NK-92 treated with Interleukin-12 subunit alpha and Interleukin-12 subunit beta, amount 100 ng/mL, for 24 hours (cell line): Measurements from ENCODE around the gene MRPS7.
A peak's percentile ranks its signal among the peaks of the same experiment; 100 is the strongest.
"Not testable (repeated sequence)": the region's sequence is repeated elsewhere in the genome, so short reads cannot be mapped to it uniquely, and the experiment has no call there.

Source experiments
- DNase-seq: peaks from one replicate; lab custom pipeline; 2025; lab: John Stamatoyannopoulos, UW

MRPS7 gene

GRCh38 chr17:75271955-75272847 is 10.5 kb downstream of the MRPS7 start:
- no peak for DNase-seq

GRCh38 chr17:75272848-75273184 is 11.1 kb downstream of the MRPS7 start:
- DNase-seq = no peak

- no peak for DNase-seq
Observed at GRCh38 chr17:75273977-75274708, 12.5 kb downstream of the MRPS7 start.

- DNase-seq = no peak
Observed at GRCh38 chr17:75277664-75278071, 16.0 kb downstream of the MRPS7 start.

GRCh38 chr17:75280189-75280588 is 18.5 kb downstream of the MRPS7 start:
- DNase-seq = not testable (repeated sequence)

GRCh38 chr17:75285123-75285522 is 23.4 kb downstream of the MRPS7 start:
- no peak for DNase-seq

GRCh38 chr17:75287221-75287620 is 25.5 kb downstream of the MRPS7 start:
- DNase-seq = no peak

- DNase-seq = no peak
Observed at GRCh38 chr17:75288359-75288758, 26.7 kb downstream of the MRPS7 start.

- peak; percentile 57 for DNase-seq
Observed at GRCh38 chr17:75288770-75289114, 27.1 kb downstream of the MRPS7 start.

- peak; percentile 98 for DNase-seq
Observed at GRCh38 chr17:75289115-75289831, 27.6 kb downstream of the MRPS7 start, which contains the start of gene SLC25A19. TSS of gene SLC25A19 (minus strand) at chr17:75289433. CDS start at chr17:75286764, 2,669 bp downstream.

- DNase-seq = peak; percentile 55
Observed at GRCh38 chr17:75289832-75290337, 28.2 kb downstream of the MRPS7 start.

GRCh38 chr17:75292810-75293448 is 31.2 kb downstream of the MRPS7 start:
- not testable (repeated sequence) for DNase-seq

- DNase-seq = no peak
Observed at GRCh38 chr17:75295201-75296158, 33.8 kb downstream of the MRPS7 start.

GRCh38 chr17:75300280-75300679 is 38.6 kb downstream of the MRPS7 start:
- DNase-seq = no peak

- no peak for DNase-seq
Observed at GRCh38 chr17:75301049-75301448, 39.4 kb downstream of the MRPS7 start.

- no peak for DNase-seq
Observed at GRCh38 chr17:75301502-75302206, 40.0 kb downstream of the MRPS7 start.

GRCh38 chr17:75307957-75308731 is 46.5 kb downstream of the MRPS7 start:
- DNase-seq = no peak

- DNase-seq = no peak
Observed at GRCh38 chr17:75308732-75309629, 47.3 kb downstream of the MRPS7 start.
